Neural cell (in vitro differentiated cells): ENCODE data around the gene NSMCE1. TPM values are rescaled to one million over a fixed set of nuclear protein-coding genes. Genes with fewer than 3 reads are reported as not detected.
"Not testable (repeated sequence)": the region's sequence is repeated elsewhere in the genome, so short reads cannot be mapped to it uniquely, and the experiment has no call there.

Experiments used
- H2AFZ ChIP-seq: fragments of 200-600, 300-800 bp; sonication (generic), shearing (Covaris generic); 2 replicates; pipeline ENCODE4 v1.6.0; 2014; ENCODE audit warnings: low read depth, mild to moderate bottlenecking, antibody characterized with exemption, low read length, moderate library complexity
- H3F3A ChIP-seq: fragments of 200-600 bp; shearing (Covaris generic); 2 replicates; pipeline ENCODE4 v1.6.1; 2016; ENCODE audit warnings: mild to moderate bottlenecking, moderate library complexity, mixed read lengths, antibody characterized with exemption, low read length; ENCODE audit not compliant: insufficient read depth, poor library complexity, severe bottlenecking
- H3K27ac ChIP-seq: fragments of 200-600, 300-800 bp; sonication (generic), shearing (Covaris generic); 2 replicates; pipeline ENCODE4 v1.5.1; 2014; ENCODE audit warnings: mild to moderate bottlenecking, low read length, moderate library complexity
- H3K27me3 ChIP-seq: fragments of 300-800, 200-600 bp; sonication (generic), shearing (Covaris generic); 2 replicates; pipeline ENCODE4 v1.6.0; 2014; ENCODE audit warnings: mild to moderate bottlenecking, low read depth, low read length, moderate library complexity; ENCODE audit not compliant: insufficient read depth
- H3K36me3 ChIP-seq: fragments of 300-800, 200-600 bp; sonication (generic), shearing (Covaris generic); 2 replicates; pipeline ENCODE4 v1.5.1; 2014; ENCODE audit warnings: mild to moderate bottlenecking, antibody characterized with exemption, low read length, moderate library complexity; ENCODE audit not compliant: insufficient read depth
- H3K4me2 ChIP-seq: fragments of 300-800, 200-600 bp; sonication (generic), shearing (Covaris generic); 2 replicates; pipeline ENCODE4 v1.6.0; 2014; ENCODE audit warnings: mild to moderate bottlenecking, low read length
- H3K4me3 ChIP-seq: fragments of 300-800, 200-600 bp; sonication (generic), shearing (Covaris generic); 2 replicates; pipeline ENCODE4 v1.5.1; 2014; ENCODE audit warnings: mild to moderate bottlenecking, low read length, moderate library complexity
- H3K79me2 ChIP-seq: fragments of 200-600 bp; shearing (Covaris generic); replicated peaks from 2 replicates; pipeline ENCODE4 v1.6.0; 2014; ENCODE audit warnings: mild to moderate bottlenecking, low read length, moderate library complexity; ENCODE audit not compliant: insufficient read depth
- H3K9ac ChIP-seq: fragments of 300-800, 200-600 bp; sonication (generic), shearing (Covaris generic); 2 replicates; pipeline ENCODE4 v1.6.1; 2016; ENCODE audit warnings: mild to moderate bottlenecking, low read length, mixed read lengths
- H3K9me2 ChIP-seq: fragments of 200-600 bp; shearing (Covaris generic); 2 replicates; pipeline ENCODE4 v1.6.1; 2016; ENCODE audit warnings: mild to moderate bottlenecking, low read length, mixed read lengths; ENCODE audit not compliant: insufficient read depth
- H3K9me3 ChIP-seq: fragments of 200-600, 300-800 bp; sonication (generic), shearing (Covaris generic); 2 replicates; pipeline ENCODE4 v1.6.1; 2016; ENCODE audit warnings: mild to moderate bottlenecking, mixed run types, low read length, moderate library complexity, mixed read lengths
- H4K20me1 ChIP-seq: fragments of 200-600 bp; shearing (Covaris generic); 2 replicates; pipeline ENCODE4 v1.6.1; 2016; ENCODE audit warnings: mild to moderate bottlenecking, mixed run types; ENCODE audit not compliant: insufficient read depth
- CTCF ChIP-seq: fragments of 450-650 bp; IDR thresholded peaks from 2 replicates; pipeline ENCODE4 v1.5.1; 2014; ENCODE audit warnings: antibody characterized with exemption, mild to moderate bottlenecking, moderate library complexity; ENCODE audit not compliant: poor library complexity, severe bottlenecking
- EP300 ChIP-seq: fragments of 450-650 bp; conservative IDR thresholded peaks from 2 replicates; pipeline ENCODE4 v1.6.1; 2014; ENCODE audit warnings: antibody characterized with exemption, mild to moderate bottlenecking, moderate library complexity; ENCODE audit not compliant: poor library complexity, severe bottlenecking
- EZH2 ChIP-seq: fragments of 200-600, 300-800 bp; shearing (Covaris generic), sonication (generic); IDR thresholded peaks from 2 replicates; pipeline ENCODE4 v1.6.1; 2014; ENCODE audit warnings: antibody characterized with exemption, low read length, borderline replicate concordance, mild to moderate bottlenecking; ENCODE audit not compliant: insufficient read depth, poor library complexity, severe bottlenecking
- MXI1 ChIP-seq: fragments of 450-650 bp; conservative IDR thresholded peaks from 2 replicates; pipeline ENCODE4 v1.6.1; 2014; ENCODE audit warnings: antibody characterized with exemption, mild to moderate bottlenecking; ENCODE audit not compliant: poor library complexity, severe bottlenecking
- POLR2AphosphoS5 ChIP-seq: IDR thresholded peaks from 2 replicates; pipeline ENCODE4 v1.6.1; 2012
- RAD21 ChIP-seq: fragments of 450-650 bp; conservative IDR thresholded peaks from 2 replicates; pipeline ENCODE4 v1.6.1; 2014; ENCODE audit warnings: antibody characterized with exemption, mild to moderate bottlenecking, moderate library complexity
- REST ChIP-seq: IDR thresholded peaks from 2 replicates; pipeline ENCODE4 v1.6.1; 2012; ENCODE audit warnings: borderline replicate concordance
- SMC3 ChIP-seq: fragments of 450-650 bp; conservative IDR thresholded peaks from 2 replicates; pipeline ENCODE4 v1.6.1; 2014; ENCODE audit warnings: antibody characterized with exemption, mild to moderate bottlenecking, moderate library complexity; ENCODE audit not compliant: poor library complexity
- TAF1 ChIP-seq: IDR thresholded peaks from 2 replicates; pipeline ENCODE4 v1.6.1; 2012; ENCODE audit warnings: low read depth
- polyA plus RNA-seq: library from polyadenylated mRNA; depleted of rRNA; stranded (reverse); fragments of >200 nt; gene quantifications from 2 replicates; pipeline ENCODE4 v1.2.3, GENCODE V29; 2014

Gene NSMCE1
- polyA plus RNA-seq, 1 donor from 2014 or later, result 11.5 TPM

GRCh38 chr16:27265982-27266381, 2.6 kb downstream of the NSMCE1 start:
- no peak overlapping the region for H3K9ac ChIP-seq
- no peaks in the 10 kb centered on the region for H3K27me3 ChIP-seq
- no peaks in the 10 kb centered on the region for H3K36me3 ChIP-seq
- H2AFZ ChIP-seq, result no peak overlapping the region
- no peaks in the 10 kb centered on the region for H3F3A ChIP-seq
- no peak overlapping the region for H3K27ac ChIP-seq
- TF ChIP-seq SMC3 (no peak), EZH2 (no peak), RAD21 (no peak), TAF1 (no peak), EP300 (no peak), MXI1 (no peak), CTCF (no peak), POLR2AphosphoS5 (no peak), REST (no peak)
- H3K9me3 ChIP-seq, result no peaks in the 10 kb centered on the region
- no peak overlapping the region for H3K4me3 ChIP-seq
- H3K4me2 ChIP-seq, result no peak overlapping the region
- H3K79me2 ChIP-seq, result no peaks in the 10 kb centered on the region
- H4K20me1 ChIP-seq, result no peaks in the 10 kb centered on the region
- H3K9me2 ChIP-seq, result no peaks in the 10 kb centered on the region

GRCh38 chr16:27264151-27264550, 4.4 kb downstream of the NSMCE1 start:
- Histone ChIP-seq H3K27ac (no peak overlapping the region), H3K4me2 (no peak overlapping the region), H3K4me3 (no peak overlapping the region), H3F3A (no peaks in the 10 kb centered on the region), H4K20me1 (no peaks in the 10 kb centered on the region), H3K9me2 (no peaks in the 10 kb centered on the region), H3K9ac (no peak overlapping the region), H2AFZ (no peak overlapping the region), H3K27me3 (no peaks in the 10 kb centered on the region), H3K9me3 (no peaks in the 10 kb centered on the region), H3K36me3 (no peaks in the 10 kb centered on the region), H3K79me2 (no peaks in the 10 kb centered on the region)
- TF ChIP-seq EZH2, result no peak
- no peak for TF ChIP-seq REST
- no peak for TF ChIP-seq RAD21
- TF ChIP-seq CTCF, result no peak
- TF ChIP-seq POLR2AphosphoS5, result no peak
- TF ChIP-seq MXI1, result no peak
- TF ChIP-seq SMC3, result no peak
- TF ChIP-seq TAF1, result no peak
- TF ChIP-seq EP300, result no peak

- H3K36me3 ChIP-seq, H4K20me1 ChIP-seq, H3K27me3 ChIP-seq, H2AFZ ChIP-seq, H3K79me2 ChIP-seq, H3K9me2 ChIP-seq, H3K27ac ChIP-seq, H3F3A ChIP-seq, H3K9ac ChIP-seq, H3K4me2 ChIP-seq, H3K9me3 ChIP-seq, H3K4me3 ChIP-seq: not testable (repeated sequence)
These were observed 5.6 kb downstream of the NSMCE1 start for GRCh38 chr16:27262904-27263423.
